HG03457 (cell line): ENCODE data around the gene CLSTN2.

Source experiments
- ATAC-seq: cut with Tn5 transposase; IDR thresholded peaks from one replicate; pipeline ENCODE4 v1.9.1; 2021; ENCODE audit warnings: moderate number of reproducible peaks; ENCODE audit not compliant: unreplicated experiment

CLSTN2 gene

DNA sequence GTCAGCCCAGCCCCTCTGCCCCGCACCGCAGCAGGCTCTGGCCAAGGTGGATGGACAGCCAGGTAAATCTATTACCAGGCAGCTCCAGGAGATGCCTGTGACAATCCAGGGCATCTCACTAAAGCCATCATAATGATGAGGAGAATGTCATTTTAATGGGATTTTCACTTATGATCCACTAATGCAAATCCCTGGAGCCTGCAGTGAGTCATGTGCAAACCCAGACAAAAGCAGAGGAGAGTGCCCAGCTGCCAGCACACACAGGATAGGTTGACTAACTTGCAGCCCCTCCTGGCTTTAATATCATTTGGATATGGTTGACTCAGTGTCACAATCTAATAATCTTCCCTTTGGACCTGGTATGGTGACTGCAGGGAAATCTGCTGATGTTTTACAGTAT is 536.0 kb downstream of the CLSTN2 start:
- ATAC-seq, result no peak

DNA sequence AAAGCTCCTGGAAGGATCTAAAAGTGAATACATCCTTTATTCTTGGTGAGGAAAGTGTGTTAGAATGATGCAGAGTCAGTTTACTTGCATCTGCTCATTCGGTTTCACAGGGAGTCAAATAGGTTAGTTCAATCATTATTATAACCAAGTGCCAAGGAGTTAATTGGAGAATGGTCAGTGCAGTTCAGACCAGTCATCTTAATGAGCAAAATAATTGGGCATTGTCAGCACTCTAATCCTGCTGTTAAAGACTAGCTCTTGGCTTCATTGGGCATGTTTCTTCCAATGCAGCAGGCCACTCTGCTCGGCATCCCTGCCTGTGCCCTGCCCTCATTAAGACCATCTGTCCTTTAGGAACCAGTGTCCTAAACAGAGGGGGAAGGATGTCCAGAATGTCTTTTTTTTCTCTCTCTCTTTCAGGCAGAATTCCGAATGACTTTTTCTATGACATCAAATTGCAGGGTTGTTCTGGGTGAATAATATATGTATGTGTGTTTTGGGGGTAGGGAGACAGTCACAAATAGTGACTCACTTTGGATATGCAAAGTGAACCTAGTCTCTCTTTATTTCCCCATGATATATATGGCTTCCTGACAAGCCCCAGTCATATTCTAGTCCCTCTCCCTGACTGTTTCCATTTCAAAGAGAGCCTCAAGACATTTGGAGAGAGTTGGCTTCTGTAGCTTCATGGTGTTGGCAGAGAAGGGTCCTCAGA is 537.5 kb downstream of the CLSTN2 start:
- no peak for ATAC-seq

DNA sequence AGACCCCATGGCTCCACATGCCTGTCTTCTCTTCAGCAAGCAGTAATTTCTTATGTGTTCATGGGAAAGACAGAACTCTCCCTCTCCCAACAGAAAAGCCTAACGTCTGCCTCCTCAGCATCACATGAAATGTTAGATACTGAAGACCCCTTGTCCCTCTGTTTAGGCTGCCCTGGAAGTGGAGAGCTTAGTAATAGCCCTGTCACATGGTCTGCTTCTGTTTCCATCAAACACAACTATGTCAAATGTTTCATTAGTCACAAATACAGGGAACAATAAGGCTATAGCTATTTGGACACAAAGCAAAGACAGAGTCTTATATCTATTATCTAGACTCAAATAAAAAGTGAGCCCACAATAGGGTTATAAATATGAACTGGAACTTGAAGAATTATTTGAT is 552.6 kb downstream of the CLSTN2 start:
- ATAC-seq, result no peak

DNA sequence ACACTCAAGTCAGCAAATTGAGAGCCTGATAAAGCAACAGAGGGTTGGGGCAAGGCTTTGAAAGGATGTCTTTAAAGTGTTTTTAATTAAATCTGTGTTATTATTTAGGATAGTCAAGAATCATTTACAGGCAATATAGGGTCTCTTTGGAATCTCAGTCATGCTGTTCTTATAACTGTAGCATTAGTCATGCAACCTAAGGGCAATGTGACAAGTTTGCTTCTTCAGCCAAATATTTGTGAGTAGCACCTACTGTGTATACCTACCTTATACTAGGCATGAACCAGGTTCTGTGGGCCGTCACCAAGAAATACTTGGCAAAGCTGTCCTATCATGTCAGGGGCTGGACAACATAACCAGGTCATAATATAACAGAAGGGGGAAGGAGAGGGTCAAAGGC is 558.3 kb downstream of the CLSTN2 start:
- no peak for ATAC-seq

DNA sequence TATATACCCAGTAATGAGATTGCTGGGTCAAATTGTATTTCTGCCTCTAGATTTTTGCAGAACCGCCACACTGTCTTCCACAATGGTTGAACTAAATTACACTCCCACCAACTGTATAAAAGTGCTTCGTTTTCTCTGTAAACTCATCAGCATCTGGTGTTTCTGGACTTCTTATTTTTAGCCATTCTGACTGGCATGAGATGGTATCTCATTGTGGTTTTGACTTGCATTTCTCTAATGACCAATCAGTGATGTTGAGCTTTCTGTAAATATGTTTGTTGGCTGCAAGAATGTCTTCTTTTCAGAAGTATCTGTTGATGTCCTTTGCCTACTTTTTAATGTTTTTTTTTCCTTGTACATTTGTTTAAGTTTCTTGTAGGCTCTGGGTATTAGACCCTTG is 560.0 kb downstream of the CLSTN2 start:
- no peak for ATAC-seq

DNA sequence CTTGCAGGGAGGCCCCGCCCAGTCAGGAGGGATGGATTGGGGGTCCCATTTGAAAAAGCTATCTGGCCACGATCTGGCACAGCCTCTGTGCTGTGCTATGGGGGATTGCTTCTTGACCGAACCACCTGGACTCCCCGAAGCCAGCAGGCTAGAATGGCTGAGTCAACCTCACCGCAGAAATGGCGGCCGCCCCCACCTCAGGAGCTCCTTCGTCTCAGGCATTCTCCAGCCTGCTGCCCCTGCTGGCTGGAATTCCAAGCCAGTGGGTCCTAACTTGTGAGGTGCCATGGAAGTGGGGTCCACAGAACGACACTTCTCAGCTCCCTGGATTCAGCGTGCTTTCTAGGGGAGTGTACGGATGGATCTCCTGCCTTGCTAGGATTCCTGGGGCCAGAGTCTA is 562.3 kb downstream of the CLSTN2 start:
- ATAC-seq, result no peak

DNA sequence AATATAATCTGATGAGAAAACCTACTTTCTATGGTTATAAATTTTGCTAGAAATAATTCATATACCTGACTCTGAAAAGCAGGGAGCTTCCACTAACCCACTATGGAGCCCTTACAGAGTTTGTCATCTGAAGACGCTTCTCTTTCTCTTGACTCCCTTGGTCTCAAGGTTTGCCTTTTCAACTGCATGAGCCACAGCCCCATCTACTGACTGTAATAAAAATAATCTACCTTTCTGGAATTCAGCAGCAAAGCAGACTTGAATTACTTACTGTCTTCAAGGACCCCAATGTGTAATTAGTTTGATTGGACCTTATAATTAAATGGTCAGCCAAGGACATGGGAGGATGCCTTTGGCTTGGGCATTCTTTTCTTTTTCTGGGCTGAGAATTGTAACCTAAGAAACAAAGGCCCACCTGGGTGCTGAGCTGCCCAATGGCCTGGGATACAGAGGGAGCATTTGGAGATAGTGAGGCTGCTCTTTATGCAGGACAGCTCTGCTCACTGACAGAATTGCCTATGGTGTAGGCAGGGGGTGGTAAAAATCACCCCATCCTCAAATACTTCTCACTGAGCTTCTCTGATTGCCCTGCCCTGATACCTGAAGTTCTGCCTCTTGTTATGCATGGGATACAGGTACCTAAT is 564.3 kb downstream of the CLSTN2 start:
- ATAC-seq, result no peak

DNA sequence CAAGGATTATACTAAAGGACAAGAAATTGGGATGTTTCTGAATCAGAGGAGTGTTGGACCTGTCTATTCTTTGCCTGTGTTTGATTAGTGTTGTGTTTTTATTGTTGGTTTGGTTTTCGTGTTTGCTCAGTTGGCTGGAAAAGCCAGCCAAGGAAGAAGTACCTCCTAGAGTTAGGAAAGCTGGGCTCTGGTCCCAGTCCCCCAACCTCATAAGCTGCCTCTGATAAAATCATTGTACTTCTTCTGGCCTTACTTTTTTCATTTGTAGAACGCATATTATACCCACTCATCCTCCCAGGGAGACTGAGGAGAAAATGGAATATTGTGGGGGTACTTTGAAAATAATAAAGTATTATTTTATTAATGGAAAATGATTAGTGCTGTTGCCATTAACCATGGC is 565.5 kb downstream of the CLSTN2 start:
- no peak for ATAC-seq

DNA sequence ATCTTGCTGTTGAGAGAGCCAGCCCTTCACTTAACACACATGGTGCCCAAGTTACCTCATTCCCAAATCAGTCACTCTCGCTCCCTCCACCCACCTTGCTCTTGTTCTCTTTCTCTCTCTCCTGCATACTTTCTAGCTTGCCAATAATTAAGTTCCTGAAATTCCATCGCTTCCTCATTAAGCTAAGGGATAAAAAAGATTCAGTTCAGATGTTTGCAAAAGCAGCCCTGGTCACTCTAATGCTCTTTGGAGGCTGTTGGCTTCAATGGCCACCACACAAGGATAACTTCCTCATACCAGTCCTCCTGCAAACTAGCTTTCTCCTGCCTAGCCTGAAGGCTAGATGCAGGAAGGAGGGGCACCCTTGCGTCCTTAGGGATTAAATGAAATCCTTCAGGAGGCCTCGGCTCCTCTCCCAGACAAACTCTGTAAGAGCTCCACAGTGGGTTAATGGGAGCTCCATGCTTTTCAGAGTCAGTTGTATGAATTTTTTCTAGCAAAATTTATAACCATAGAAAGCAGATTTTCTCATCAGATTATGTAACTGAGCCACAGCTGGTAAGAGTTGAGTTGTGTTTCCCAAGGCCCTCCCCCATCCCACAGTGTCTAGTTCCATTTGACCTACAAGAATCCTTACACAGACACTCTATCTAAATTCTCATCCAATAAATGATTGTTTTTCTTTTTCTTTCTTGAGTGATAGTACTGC is 566.2 kb downstream of the CLSTN2 start:
- no peak for ATAC-seq

DNA sequence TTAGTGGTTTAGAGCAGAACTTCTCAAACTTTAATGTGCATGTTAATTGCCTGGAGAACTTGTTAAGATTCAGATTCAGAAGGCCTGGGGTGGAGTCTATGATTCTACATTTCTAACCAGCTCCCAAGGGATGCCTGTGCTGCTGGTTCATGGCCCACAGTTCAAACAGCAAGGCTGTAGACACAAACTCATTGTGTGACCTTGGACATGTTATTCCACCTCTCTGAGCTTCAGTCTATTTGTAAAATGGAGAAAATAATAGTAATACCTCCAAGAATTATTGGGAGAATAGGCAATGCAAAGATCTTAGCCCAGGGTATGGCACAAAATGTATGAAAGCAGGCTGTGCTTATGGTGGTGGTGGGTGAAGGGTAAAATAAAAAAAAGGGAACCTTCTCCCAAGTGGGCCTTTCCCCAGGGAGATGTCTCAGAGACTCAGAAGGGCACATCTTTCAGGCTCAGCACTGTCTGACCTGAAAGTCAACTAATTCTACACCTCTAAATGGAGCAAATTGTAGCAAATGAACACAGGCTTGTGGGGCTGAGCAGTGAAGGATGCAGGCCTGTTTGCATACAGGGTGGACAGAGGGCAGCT is 566.9 kb downstream of the CLSTN2 start:
- ATAC-seq, result no peak

DNA sequence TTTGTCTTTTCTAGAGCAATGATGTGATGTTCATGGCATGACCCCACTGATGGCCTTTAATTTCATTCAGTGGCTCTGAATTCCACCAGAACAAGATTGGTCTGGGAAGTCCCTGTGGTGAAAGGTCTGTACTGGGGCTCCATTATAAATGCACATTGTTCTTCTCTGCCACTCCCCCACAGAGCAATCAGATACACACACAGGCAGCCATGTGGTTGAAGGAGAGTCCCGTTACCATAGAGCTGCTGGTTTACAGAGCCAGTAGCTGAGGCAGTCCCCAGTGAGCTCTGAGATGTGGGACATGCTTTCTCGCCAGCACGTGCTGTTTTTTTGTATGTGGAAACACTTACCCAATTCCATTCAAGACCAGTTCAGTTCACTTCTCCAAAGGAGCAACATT is 570.2 kb downstream of the CLSTN2 start:
- ATAC-seq, result no peak

DNA sequence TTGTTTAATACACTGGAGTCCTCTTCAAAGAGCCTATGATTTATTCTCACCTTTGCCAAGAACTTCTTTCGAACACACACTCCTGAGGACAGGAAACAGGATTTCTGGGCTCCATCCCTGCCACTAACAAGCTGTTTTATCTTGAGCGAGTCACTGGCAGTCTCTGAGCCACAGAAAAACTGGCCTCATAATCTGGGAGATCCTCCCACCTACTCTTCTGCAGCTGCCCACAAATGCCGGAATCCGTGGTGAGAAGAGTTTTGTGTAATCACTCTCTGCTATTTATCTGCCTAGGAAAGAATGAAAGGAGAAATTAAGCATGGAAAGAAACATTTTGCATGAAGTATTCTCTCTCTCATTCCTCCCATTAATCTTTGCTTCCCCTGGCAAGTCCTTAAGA is 570.9 kb downstream of the CLSTN2 start:
- no peak for ATAC-seq

DNA sequence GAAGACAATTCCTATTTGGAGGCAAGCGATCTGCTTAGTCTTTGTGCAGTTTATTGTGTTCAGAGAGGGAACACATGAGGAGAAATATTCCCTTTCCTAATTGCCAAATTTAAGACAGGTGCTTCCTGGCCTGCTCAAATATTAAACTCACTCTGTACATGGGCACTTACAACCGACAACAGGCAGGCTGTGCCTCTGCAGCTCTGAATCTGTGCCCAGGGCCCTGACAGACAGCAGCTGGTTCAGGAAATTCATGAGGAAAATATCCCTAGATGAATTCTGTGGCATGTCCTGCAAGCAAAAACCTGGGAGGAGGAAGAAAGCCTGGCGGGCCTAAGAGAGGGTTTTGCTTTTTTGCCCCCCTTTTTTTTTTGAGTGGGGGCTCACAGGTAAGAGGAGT is 573.6 kb downstream of the CLSTN2 start:
- ATAC-seq, result no peak

DNA sequence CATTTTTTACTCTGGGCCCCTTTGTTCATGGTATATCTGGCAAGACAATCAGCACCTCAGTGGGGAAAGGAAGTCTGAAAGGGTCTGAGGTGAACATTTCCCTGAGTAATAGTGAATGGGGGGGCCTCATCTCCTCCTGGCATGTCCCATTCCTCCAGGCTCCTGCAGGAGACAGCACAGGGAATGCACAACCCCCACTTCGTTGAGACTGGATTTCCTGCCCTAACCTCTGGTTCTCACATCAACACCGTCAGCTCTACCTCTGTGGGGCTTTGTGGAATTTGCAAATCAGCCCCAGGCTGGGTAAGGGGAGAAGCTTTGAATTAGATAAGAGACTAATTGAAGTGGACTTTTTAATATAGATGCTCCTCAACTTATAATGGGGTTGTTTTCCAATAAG is 574.5 kb downstream of the CLSTN2 start:
- no peak for ATAC-seq

DNA sequence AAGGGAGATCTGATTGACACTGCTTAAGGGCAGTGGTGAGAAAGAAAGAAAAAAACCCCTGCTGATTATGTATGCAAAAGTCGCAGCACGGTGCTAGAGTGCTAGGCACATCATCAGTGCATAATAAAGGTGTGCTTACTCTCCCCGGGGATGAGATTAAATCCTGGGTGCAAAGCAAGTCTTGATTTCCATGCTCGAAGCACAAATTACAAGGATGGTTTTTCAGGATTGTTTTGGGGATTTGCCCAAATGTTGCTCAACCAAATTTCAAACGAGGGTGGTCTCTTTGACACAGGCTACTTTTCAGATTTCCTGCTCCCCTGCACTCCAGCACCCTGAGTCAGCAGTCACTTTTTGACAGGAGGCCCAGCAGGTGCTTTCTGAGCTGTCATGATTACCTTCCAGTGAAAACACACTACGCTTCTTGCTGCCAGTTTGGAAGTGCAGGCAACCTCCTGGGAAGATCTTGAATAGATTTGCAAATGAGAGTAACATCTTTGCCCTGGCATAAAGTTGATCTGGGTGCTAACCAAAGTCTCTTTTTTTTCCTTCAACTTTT is 575.4 kb downstream of the CLSTN2 start:
- no peak for ATAC-seq

DNA sequence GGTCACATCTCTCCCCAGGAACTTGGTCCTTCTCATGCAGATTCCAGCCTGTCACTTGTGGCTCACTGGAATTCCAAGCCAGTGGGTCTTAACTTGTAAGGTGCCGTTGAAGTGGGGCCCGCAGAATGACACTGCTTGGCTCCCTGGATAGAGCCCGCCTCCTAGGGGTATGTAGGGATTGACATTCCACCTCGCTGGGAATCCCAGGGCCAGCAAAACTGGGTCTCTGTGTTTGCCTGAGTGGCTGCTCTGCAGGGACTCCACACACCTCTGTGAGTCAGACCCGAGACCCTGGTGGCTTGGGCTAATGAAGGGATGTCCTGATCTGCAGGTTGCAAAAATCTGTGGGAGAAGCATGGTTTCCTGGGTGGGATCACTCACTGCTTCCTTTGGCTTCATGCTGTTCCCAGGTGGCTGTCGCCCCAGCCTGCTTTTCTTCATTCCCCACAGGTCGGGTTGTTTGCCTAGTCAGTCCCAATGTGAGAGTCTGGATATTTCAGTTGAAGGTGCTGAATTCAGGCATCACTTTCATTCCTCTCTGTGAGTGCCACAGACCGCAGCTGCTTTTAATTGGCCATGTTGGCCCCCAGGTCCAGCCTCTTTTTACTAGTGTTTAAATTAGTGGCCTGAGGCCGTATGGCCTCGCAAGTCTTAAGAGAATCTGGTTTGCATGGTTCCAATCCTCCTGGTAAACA is 586.9 kb downstream of the CLSTN2 start:
- ATAC-seq, result no peak

DNA sequence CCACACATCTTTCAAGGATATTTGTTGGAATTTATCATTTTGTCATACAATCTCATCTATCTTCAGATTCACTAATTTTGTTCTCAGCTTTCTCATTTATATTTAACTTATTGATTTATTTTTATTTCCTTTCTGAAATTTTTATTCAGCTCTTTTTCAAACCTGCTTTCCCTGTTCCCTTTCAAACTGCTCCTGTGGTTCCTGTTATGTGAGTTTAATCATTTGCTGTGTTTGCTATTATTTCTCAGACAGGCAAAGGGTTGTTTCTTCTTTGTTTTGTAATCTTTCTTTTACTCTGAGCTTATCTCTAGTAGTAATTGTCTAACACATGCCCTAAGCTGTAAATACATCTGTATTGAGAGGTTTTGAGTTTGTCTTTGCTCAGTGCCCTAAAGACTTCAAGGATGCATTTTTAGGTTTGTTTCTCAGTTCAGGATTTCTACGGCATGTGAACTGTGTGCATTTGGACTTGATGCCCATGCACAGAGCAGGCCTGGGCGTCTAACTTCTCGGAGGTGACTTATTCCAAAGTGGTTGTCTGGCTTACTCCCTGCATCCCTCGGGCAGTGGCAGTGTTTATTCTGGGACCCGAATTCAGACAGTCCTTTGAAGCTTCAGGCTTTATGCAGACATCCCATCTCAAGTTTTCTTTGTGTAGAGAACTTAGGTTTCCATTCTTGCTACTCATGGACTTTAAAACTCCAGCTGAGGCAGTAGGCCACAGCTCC is 587.8 kb downstream of the CLSTN2 start:
- no peak for ATAC-seq

DNA sequence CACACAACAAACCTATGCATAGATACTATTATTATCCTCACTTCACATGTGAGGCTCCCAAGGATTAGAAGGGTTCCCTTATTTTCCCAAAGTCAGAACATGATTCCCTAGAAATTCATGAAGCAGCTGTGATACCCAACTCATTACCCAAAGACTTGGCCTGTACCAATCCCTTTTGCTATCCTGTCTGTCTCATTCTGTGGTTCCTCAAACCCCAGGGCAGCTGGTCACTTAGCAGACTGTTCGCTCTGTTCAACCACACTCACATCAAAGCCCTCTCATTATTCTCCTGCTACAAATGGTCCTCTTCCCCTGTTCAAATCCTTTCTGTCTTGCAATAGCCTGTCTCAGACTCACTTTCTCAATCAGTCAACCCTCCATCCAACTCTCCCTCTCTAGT is 588.6 kb downstream of the CLSTN2 start:
- no peak for ATAC-seq

DNA sequence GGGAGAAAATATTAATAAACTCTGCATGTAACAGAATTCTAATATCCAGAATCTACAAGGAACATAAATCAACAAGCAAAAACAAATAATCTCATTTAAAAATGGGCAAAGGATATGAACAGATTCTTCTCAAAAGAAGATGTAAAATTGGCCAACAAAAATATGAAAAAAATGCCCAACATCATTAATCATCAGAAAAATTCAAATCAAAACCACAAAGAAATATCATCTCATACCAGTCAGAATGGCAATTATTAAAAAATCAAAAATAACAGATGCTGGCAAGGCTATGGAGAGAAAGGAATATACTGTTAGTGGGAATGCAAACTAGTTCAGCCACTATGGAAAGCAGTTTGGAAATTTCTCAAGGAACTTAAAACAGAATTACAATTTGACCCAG is 592.2 kb downstream of the CLSTN2 start:
- ATAC-seq, result no peak

DNA sequence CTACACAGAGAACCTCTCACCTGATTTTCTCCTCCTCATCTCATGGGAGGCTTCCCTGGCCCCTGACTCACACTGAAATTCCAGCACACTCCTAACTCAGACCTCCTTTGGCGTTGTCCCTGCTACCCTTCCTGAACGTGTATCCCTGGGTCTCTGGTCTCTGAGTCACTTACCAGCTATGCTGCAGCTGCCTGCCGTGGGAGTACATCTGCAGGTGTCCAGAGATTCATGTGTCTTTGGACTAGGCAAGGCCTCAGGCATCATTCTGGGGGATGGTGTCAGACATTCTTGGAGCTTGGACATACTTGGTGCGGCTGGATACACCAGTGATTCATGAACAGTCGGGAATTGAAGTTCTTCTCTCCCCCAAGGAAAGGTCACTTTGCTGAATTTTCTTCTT is 594.1 kb downstream of the CLSTN2 start:
- no peak for ATAC-seq
